ENCODE results near the gene TRIP12.

GRCh38 chr2:229856413-229856812 is 65.4 kb downstream of the TRIP12 start:
- no peak for TF ChIP-seq EZH2 (IDR thresholded peaks at IDR 0.05; ENCODE audit: borderline replicate concordance, insufficient read depth, low read length, poor library complexity, severe bottlenecking)
- no peak for TF ChIP-seq CTCF (IDR thresholded peaks at IDR 0.05; ENCODE audit: poor library complexity, severe bottlenecking)
- no peak for TF ChIP-seq REST (IDR thresholded peaks at IDR 0.05; ENCODE audit: borderline replicate concordance)

Data from neural cell (in vitro differentiated cells).